ENCODE data around the gene SLC6A2.

DNA sequence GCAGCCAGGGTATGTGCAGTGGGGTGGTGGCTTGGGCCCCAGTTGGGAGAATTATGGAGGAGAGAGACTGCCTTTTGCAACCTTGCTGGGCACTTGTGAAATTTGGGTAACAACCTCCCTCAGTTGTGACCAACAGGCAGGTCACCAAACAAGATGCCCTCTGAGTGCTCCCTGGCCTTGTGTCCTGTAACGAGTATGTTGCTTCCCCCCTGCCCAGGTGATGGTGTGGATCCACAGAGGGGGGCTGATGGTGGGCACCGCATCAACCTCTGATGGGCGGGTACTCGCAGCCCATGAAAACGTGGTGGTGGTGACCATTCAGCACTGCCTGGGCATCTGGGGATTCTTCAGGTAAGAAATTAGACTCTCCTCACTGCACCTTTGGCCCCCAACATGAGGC lies 74.3 kb downstream of the SLC6A2 start:
- TF ChIP-seq, protein P1, sequence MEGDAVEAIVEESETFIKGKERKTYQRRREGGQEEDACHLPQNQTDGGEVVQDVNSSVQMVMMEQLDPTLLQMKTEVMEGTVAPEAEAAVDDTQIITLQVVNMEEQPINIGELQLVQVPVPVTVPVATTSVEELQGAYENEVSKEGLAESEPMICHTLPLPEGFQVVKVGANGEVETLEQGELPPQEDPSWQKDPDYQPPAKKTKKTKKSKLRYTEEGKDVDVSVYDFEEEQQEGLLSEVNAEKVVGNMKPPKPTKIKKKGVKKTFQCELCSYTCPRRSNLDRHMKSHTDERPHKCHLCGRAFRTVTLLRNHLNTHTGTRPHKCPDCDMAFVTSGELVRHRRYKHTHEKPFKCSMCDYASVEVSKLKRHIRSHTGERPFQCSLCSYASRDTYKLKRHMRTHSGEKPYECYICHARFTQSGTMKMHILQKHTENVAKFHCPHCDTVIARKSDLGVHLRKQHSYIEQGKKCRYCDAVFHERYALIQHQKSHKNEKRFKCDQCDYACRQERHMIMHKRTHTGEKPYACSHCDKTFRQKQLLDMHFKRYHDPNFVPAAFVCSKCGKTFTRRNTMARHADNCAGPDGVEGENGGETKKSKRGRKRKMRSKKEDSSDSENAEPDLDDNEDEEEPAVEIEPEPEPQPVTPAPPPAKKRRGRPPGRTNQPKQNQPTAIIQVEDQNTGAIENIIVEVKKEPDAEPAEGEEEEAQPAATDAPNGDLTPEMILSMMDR (IDR thresholded peaks at IDR 0.05) = no peak
- TF ChIP-seq EP300 (IDR thresholded peaks at IDR 0.05) = no peak
- TF ChIP-seq POLR2A (IDR thresholded peaks at IDR 0.05) = no peak
